GM19025 (cell line): Measurements from ENCODE around the gene INAVA.

Source experiments
- ATAC-seq: cut with Tn5 transposase; IDR thresholded peaks from one replicate; pipeline ENCODE4 v1.9.1; 2021; ENCODE audit warnings: mild to moderate bottlenecking, low read depth, moderate library complexity; ENCODE audit not compliant: unreplicated experiment

INAVA gene

GRCh38 chr1:200875416-200875815 is 19.3 kb upstream of the INAVA start:
- ATAC-seq: no peak

GRCh38 chr1:200877010-200877409 is 17.7 kb upstream of the INAVA start:
- ATAC-seq: no peak

DNA sequence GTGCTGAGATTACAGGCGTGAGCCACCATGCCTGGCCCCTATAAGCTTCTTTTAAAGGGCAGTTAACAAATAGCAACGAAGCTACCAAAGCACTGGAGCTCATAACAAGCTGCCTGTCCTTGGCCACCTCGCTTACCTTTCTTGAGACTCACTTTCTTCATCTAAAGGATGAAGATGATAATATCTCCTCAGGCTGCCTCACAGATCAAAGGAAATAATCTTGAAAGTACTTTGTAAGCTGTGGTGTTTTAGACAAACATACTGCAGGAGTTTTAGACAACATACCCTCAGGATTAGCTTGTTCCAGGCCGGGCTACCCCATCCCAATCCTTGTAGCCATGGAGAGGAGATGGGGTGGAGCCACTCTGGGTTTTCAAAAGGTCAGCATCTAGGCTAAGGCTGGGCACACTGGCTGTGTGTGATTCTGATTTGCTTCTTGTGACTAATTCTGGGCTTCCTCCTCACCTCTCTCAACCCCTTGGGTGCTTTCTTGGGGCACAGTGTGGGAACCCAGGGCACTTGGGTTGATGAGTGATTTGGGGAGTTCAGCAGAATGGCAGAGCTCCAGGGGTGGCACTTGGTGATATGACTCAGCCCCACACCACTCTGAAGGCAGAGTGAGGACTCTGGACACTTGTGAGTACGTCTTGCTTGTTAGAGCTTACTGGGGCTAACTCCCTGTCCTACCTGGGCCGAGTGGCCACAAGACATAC is 16.7 kb upstream of the INAVA start:
- ATAC-seq: peak; percentile 79

GRCh38 chr1:200880212-200880611 is 14.5 kb upstream of the INAVA start:
- peak; percentile 50 for ATAC-seq

GRCh38 chr1:200883118-200883517 is 11.6 kb upstream of the INAVA start:
- ATAC-seq: no peak

GRCh38 chr1:200885623-200886402 is 8.9 kb upstream of the INAVA start:
- no peak for ATAC-seq

- no peak for ATAC-seq
Measured at GRCh38 chr1:200886594-200886993, 8.1 kb upstream of the INAVA start.

- no peak for ATAC-seq
Measured at GRCh38 chr1:200887036-200887435, 7.7 kb upstream of the INAVA start.

DNA sequence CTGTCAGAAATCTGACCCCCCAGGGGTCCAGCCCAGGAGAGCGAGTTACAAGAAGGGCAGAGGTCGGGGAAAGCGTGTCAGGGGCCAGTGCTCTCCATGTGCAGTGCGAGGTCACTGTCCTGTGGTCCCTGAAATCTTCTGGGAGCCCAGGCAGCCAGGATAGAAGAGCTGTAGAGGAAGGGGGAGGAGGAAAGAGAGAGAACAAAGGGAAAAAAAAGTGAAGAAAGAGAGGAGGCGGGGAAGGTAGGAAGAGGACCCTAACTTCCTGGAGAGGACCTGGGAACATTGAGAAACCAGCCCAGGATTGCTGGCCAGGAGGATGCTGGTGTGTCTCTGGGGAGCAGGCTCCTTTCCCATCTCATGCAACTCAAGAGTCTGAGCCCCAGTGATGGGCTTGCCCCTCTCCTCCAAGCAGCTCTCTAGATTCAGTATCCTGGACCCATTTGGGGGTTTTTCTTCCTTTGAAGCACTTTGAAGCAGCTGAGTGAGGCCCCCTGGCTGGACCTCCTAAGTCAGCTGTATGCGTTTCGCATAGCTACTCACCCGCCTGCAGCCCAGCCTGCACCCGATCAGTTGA is 6.8 kb upstream of the INAVA start:
- no peak for ATAC-seq

DNA sequence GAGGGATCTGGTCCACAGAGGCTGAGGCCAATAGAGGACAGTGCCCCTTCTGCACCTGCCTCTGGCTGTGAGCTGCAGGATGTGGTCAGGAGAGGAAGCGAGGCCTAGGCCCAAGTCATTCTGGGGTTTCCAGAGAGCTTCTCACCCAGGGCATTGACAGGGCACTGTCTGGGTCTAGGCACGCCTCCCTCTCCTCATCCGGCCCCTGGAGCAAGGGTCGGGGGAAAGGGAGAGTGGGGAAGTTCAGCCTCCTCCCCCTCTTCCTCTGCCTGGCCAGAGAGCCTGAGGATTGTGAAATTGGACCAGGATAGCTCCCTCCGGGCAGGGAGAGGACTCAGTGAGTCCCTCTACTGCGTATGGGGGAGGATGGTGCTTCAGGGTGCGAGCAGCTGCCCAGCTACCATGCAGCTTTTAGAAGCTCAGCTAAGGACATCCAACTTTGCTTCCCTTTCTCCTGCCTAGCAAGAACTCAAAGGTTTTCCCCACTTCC is 6.3 kb upstream of the INAVA start:
- ATAC-seq: peak; percentile 90

DNA sequence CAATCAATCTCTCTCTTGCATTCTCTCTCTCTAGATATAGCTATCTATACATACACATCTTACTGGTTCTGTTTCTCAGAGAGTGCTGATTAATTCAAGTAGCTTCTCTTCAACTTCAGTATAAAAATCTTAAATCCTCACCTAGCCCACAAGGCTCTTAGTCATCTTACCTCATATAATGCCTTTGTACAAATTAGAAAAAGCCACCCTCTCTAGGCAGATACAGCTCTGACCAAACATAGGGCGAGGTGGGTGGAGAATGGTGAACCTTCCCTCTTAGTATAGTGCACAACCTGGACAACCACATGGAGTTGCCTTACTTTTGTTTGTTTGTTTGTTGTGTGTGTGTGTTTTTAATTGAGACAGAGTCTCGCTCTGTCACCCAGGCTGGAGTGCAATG is 5.1 kb upstream of the INAVA start:
- ATAC-seq: no peak

DNA sequence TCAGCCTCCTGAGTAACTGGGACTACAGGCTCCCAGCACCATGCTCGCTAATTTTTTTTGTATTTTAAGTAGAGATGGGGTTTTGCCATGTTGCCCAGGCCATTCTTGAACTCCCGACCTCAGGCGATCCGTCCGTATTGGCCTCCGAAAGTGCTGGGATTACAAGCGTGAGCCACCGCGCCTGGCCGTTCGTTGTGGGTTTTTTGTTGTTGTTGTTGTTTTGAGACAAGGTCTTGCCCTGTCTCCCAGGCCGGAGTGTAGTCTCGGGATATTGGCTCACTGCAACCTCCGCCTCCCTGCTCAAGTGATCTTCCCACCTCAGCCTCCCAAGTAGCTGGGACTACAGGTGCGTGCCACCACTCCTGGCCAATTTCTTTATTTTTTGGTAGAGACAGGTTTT is 4.7 kb upstream of the INAVA start:
- ATAC-seq: no peak

DNA sequence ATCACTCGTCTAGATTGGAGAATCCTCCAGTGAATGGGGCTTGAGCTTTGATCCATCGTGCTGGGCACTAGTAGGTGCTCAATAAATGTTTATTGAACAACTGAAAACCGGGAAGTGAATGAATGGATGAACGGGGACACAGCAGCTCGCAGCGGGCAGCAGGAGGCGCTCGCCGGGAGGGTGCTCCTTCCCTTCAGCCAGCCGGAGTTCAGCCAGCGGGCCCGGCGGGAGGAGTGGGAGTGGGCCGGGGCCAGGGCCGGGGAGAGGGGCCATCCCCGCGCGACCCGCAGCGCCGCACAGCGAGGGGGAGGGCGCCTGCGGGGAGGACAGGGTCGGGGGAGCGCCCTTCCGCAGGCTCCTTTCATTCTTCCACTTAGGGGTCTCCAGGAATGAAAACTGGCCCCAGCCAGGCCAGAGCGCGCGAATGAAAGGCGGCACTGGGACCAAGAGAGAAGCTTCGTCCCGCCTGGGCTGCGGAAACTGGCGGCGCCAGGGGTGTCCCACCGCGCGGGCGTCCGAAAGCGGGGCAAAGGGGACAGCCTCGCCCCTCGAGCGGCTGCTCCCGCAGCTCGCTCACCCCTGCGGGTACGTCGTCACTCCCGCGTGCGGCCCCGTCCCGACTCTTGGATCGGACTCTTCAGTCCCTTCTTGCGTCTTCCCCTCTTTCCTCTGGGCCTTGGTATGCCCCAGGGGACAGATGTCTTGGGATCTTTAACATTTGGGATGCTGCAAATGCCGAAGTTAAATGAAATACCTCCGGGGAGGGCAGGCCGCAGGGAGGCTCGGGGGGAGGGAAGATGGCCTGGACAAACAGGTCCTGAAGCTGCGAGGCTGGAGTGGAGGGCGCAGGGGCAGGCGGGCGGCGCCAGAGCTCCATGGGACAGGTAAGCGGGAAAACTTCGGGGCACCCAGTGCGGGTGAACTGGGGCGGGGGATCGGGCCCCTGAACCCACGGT is 3.6 kb upstream of the INAVA start:
- no peak for ATAC-seq

GRCh38 chr1:200891774-200892157 is 2.9 kb upstream of the INAVA start:
- ATAC-seq: no peak

DNA sequence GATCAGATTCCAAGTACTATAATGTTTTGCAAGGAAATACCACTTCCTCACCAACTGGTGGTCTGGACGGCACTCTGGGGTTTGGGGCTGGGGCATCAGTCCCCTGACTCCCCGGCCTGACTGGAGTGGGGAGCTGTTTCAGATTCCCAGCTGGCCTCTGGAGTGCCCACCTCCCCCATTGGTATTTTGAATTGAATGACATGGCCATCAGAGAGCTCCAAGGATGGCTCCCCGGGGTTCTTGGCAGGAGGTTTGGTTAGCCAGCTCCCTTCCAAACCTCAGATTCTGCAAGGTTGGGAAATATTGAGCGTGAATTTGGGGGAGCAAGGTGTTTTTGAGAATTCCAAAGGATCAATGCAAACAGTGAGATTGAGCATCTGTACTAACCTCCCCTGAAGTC is 2.2 kb upstream of the INAVA start:
- ATAC-seq: no peak

GRCh38 chr1:200892958-200893357 is 1.7 kb upstream of the INAVA start:
- no peak for ATAC-seq

DNA sequence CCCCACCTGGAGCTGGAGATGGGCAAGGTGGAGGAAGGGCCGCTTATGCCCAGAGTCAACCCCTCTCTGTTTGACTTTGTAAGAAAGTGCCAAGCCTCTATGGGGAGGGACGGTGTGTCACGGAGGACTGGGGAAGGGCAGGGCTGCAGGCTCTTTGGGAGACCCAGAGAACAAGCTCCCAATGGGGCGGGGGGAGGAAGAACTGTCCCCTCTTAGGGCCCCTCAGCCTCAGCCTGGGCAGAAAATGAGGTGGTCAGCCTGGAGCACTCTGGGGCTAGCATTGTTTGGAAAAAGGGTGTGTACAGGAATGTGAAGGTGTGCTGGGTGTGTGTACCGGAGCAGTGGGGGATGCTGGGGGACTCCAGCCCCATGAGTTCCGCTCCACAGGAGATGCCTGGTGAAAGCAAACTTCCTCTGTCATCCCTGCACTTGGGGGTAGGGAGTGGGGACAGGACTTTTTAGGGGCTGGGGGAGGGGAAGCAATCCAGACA is 1.2 kb upstream of the INAVA start:
- ATAC-seq: no peak

DNA sequence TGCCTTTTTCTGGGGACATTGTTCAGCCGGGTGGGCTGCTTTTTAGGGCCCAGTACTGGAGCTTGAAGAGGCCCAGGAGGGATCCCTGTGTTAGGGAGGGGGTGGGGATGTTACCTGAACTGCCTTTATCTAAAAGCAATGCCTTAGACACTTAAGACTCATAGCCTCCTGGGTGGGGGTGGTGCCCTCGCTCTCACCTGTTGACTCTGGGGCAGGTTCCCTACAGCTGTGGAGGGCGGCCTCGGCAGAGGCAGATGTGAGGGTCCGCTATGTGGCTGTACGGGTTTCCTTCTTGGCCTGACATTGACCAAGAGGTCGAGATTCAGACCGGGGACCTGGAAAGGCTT is 716 bp downstream of the INAVA start:
- no peak for ATAC-seq

- ATAC-seq: peak; percentile 52
Measured at GRCh38 chr1:200895801-200896530, 1.3 kb downstream of the INAVA start.
